Right lobe of liver (tissue), 4 donors: ENCODE measurements around the gene MYT1.

Experiments used
- CTCF ChIP-seq, 4 donors: fragments of 200-600 bp in 3 of 4; fragments of 450-650 bp in 1 of 4; IDR thresholded peaks; one replicate each; pipeline versions ENCODE4 v1.5.1 to v1.8.0; 2016 to 2022; ENCODE audit warnings: antibody characterized with exemption in 4 of 4, mild to moderate bottlenecking in 2 of 4
- POLR2A ChIP-seq: fragments of 450-650 bp; IDR thresholded peaks from one replicate; pipeline ENCODE4 v1.6.1; 2017; ENCODE audit warnings: antibody characterized with exemption, mild to moderate bottlenecking
- donor health status: DM: no; HTN: no; CAD: no.
- donor health status: DM: no; HTN: no; CAD: no.
- donor health status: DM: no; HTN: yes; CAD: no.

- TF ChIP-seq CTCF (IDR thresholded peaks at IDR 0.05) (no peak), POLR2A (no peak)
Observed at GRCh38 chr20:64152906-64153305, 11.3 kb upstream of the MYT1 start.
